Activated CD8-positive, alpha-beta memory T cell treated with anti-CD3 and anti-CD28 coated beads, Interleukin-2, amount 50 U/mL, for 48 hours (primary cell): ENCODE data around the gene CYP4F11.
"Not testable (repeated sequence)": the region's sequence is repeated elsewhere in the genome, so short reads cannot be mapped to it uniquely, and the experiment has no call there.

Experiments
- DNase-seq: peaks from one replicate; pipeline ENCODE4 v3.0.0-alpha.2; 2020

CYP4F11 gene

GRCh38 chr19:15874821-15875474 is 59.4 kb downstream of the CYP4F11 start:
- no peak for DNase-seq

- DNase-seq, result not testable (repeated sequence)
Observed at GRCh38 chr19:15873771-15874170, 60.6 kb downstream of the CYP4F11 start.

GRCh38 chr19:15871570-15871969 is 62.8 kb downstream of the CYP4F11 start:
- no peak for DNase-seq

GRCh38 chr19:15869873-15870272 is 64.5 kb downstream of the CYP4F11 start:
- no peak for DNase-seq

GRCh38 chr19:15869109-15869555 is 65.2 kb downstream of the CYP4F11 start:
- DNase-seq, result no peak

GRCh38 chr19:15866636-15867035 is 67.7 kb downstream of the CYP4F11 start:
- DNase-seq, result no peak

- no peak for DNase-seq
Observed at GRCh38 chr19:15864824-15865223, 69.5 kb downstream of the CYP4F11 start.

GRCh38 chr19:15863272-15863671 is 71.1 kb downstream of the CYP4F11 start:
- no peak for DNase-seq

GRCh38 chr19:15862444-15862843 is 71.9 kb downstream of the CYP4F11 start:
- no peak for DNase-seq
